ENCODE data around the gene LLGL1. TPM values are rescaled to one million over a fixed set of nuclear protein-coding genes. Genes with fewer than 3 reads are reported as not detected.

The LLGL1 gene
- total RNA-seq, 1 experiment from 2014 or later: 65.0 TPM

DNA sequence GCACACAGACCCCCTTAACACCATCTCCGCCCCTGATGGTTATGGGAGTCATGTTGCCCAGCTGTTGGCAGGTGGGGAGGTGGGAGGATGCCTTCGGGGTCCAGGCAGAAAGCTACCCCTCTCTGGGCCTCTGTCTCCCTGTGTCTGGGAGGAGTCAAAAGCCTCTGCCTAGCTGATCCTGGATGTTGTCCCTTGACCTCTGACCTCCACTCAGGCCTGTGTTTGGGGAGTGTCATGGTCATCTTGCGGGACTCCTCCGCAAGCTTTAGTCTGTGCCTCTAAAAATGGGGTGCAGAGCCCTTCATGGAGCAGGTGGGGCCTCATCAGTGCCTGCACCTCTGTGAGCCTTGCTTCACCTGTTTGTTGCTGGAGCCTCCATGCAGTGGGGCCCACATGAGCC lies 3.8 kb downstream of the LLGL1 start:
- no peak overlapping the region for H2AFZ ChIP-seq (ENCODE audit: low read length)
- TF ChIP-seq, protein P1, sequence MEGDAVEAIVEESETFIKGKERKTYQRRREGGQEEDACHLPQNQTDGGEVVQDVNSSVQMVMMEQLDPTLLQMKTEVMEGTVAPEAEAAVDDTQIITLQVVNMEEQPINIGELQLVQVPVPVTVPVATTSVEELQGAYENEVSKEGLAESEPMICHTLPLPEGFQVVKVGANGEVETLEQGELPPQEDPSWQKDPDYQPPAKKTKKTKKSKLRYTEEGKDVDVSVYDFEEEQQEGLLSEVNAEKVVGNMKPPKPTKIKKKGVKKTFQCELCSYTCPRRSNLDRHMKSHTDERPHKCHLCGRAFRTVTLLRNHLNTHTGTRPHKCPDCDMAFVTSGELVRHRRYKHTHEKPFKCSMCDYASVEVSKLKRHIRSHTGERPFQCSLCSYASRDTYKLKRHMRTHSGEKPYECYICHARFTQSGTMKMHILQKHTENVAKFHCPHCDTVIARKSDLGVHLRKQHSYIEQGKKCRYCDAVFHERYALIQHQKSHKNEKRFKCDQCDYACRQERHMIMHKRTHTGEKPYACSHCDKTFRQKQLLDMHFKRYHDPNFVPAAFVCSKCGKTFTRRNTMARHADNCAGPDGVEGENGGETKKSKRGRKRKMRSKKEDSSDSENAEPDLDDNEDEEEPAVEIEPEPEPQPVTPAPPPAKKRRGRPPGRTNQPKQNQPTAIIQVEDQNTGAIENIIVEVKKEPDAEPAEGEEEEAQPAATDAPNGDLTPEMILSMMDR (conservative IDR thresholded peaks at IDR 0.05): no peak
- no peak overlapping the region for H3T11ph ChIP-seq (ENCODE audit: low read length)
- no peak overlapping the region for H2BK15ac ChIP-seq (ENCODE audit: low read depth, low read length)
- H4K20me1 ChIP-seq (ENCODE audit: control insufficient read depth, insufficient read depth, insufficient read length): no peaks in the 10 kb centered on the region
- peaks cover 11% of the 10 kb centered on the region for H3K23me2 ChIP-seq (ENCODE audit: insufficient read length, low read depth, low read length, poor library complexity, severe bottlenecking)
- H3K9ac ChIP-seq (ENCODE audit: extremely low read depth, insufficient read length, low read length): no peak overlapping the region
- DNase-seq: no peak
- no peak overlapping the region for H4K5ac ChIP-seq (ENCODE audit: insufficient read length, low read depth, low read length)
- no peak overlapping the region for H3K23ac ChIP-seq (ENCODE audit: insufficient read length, low read depth, low read length)
- Mint-ChIP-seq H3K36me3 (ENCODE audit: insufficient read depth in 1 of 3, low read depth in 3 of 3) (peaks cover 4 to 19% (median 18%) of the 10 kb centered on the region in 3 experiments; a peak in 5 of 7 replicates), H3K4me3 (no peak overlapping the region; a peak in 1 of 5 replicates), H3K27me3 (ENCODE audit: low read depth) (no peaks in the 10 kb centered on the region), H3K4me1 (peaks cover 21 to 26% of the 10 kb centered on the region in 2 experiments), H3K27ac (no peak overlapping the region; a peak in 2 of 7 replicates), H3K9me3 (no peaks in the 10 kb centered on the region; a peak in 1 of 5 replicates)
- no peak overlapping the region for H3K14ac ChIP-seq (ENCODE audit: insufficient read depth, low read length)
- H3K27ac ChIP-seq (ENCODE audit: insufficient read length, low read depth, low read length): no peak overlapping the region
- no peak overlapping the region for H2BK120ac ChIP-seq (ENCODE audit: low read depth, low read length, poor library complexity, severe bottlenecking)
- no peak overlapping the region for H2AK5ac ChIP-seq (ENCODE audit: insufficient read length, low read length)
- no peak overlapping the region for H3K4me2 ChIP-seq (ENCODE audit: insufficient read depth, insufficient read length, low read length)
- H3K56ac ChIP-seq (ENCODE audit: insufficient read length, low read depth, low read length): no peak overlapping the region
- H3K27me3 ChIP-seq (ENCODE audit: insufficient read depth, low read length): no peaks in the 10 kb centered on the region
- no peak overlapping the region for H4K8ac ChIP-seq (replicated peaks; ENCODE audit: insufficient read length, low read depth, low read length)
- no peak overlapping the region for H2BK20ac ChIP-seq (ENCODE audit: low read depth, low read length, poor library complexity, severe bottlenecking)
- no peaks in the 10 kb centered on the region for H3K9me3 ChIP-seq (ENCODE audit: control insufficient read depth, low read depth, low read length)
- H3K79me1 ChIP-seq (ENCODE audit: insufficient read depth, low read depth, low read length, poor library complexity, severe bottlenecking): peaks cover 9% of the 10 kb centered on the region
- peaks cover 25% of the 10 kb centered on the region; the same call in 1 of the 2 replicates for H3K79me2 ChIP-seq (ENCODE audit: insufficient read depth, low read length)
- no peak overlapping the region for H4K91ac ChIP-seq (ENCODE audit: insufficient read length, low read depth, low read length)
- no peak overlapping the region for H3K4ac ChIP-seq (ENCODE audit: low read depth, low read length)
- WGBS (ENCODE audit: extremely low coverage, insufficient read length, low lambda C conversion rate): no CpG with 5 or more reads among the region's 4 CpGs
- 0 out of 2 replicates have a peak, but pooled peaks cover under 1% of the 10 kb centered on the region for H3K4me1 ChIP-seq (ENCODE audit: insufficient read depth, low read length)
- H2BK5ac ChIP-seq (ENCODE audit: insufficient read length, low read length): no peak overlapping the region
- H3K18ac ChIP-seq (ENCODE audit: insufficient read length, low read depth, low read length): no peak overlapping the region
- no peak overlapping the region for H2BK12ac ChIP-seq (ENCODE audit: insufficient read length, low read depth, low read length)

Data from H9 (cell line).